DOHH2 (cell line): Measurements from ENCODE around the gene TOGARAM2.

ENCODE experiments used
- EZH2phosphoT487 ChIP-seq: fragments of 200-600 bp; sonication (generic); IDR thresholded peaks from 2 replicates; pipeline ENCODE4 v1.6.1; 2017; ENCODE audit warnings: borderline replicate concordance, mild to moderate bottlenecking, antibody characterized with exemption, low read length, moderate library complexity, mixed read lengths
- TF ChIP-seq, protein P1 (sequence below): fragments of 200-600 bp; sonication (generic); IDR thresholded peaks from one replicate; pipeline ENCODE4 v1.5.1; 2014; ENCODE audit warnings: antibody characterized with exemption, mild to moderate bottlenecking, low read depth, low read length; ENCODE audit not compliant: poor library complexity, severe bottlenecking

DNA sequence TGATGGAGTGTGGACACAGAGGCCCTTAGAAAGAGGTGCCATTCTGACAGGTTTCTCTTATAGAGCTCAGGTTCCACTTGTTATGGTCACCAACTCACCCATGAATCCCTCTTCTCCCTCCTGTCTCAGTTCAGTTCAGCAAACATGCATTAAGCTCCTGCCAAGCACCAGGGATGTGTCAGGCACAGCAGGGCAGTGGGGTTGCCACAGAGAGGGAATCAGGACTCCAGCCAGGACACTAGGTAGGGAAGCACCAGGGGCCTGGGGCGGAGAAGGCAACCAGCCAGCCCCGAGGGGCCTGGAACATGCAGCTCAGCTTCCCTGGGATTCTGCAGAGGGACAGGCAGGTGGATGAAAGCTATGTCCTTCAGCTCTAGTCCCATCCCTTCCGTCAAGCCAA is 44.6 kb downstream of the TOGARAM2 start:
- TF ChIP-seq, protein P1, sequence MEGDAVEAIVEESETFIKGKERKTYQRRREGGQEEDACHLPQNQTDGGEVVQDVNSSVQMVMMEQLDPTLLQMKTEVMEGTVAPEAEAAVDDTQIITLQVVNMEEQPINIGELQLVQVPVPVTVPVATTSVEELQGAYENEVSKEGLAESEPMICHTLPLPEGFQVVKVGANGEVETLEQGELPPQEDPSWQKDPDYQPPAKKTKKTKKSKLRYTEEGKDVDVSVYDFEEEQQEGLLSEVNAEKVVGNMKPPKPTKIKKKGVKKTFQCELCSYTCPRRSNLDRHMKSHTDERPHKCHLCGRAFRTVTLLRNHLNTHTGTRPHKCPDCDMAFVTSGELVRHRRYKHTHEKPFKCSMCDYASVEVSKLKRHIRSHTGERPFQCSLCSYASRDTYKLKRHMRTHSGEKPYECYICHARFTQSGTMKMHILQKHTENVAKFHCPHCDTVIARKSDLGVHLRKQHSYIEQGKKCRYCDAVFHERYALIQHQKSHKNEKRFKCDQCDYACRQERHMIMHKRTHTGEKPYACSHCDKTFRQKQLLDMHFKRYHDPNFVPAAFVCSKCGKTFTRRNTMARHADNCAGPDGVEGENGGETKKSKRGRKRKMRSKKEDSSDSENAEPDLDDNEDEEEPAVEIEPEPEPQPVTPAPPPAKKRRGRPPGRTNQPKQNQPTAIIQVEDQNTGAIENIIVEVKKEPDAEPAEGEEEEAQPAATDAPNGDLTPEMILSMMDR: no peak
- TF ChIP-seq EZH2phosphoT487: no peak
